Inferior parietal cortex (tissue), 1 donor: ENCODE measurements around the gene FLOT1.
"Not testable (repeated sequence)": the region's sequence is repeated elsewhere in the genome, so short reads cannot be mapped to it uniquely, and the experiment has no call there.

Experiments
- DNase-seq: peaks from one replicate; pipeline ENCODE4 v3.0.0-alpha.2; 2016; ENCODE audit errors: extremely low spot score

The FLOT1 gene

GRCh38 chr6:30767158-30767943 is 24.9 kb upstream of the FLOT1 start:
- no peak for DNase-seq

DNA sequence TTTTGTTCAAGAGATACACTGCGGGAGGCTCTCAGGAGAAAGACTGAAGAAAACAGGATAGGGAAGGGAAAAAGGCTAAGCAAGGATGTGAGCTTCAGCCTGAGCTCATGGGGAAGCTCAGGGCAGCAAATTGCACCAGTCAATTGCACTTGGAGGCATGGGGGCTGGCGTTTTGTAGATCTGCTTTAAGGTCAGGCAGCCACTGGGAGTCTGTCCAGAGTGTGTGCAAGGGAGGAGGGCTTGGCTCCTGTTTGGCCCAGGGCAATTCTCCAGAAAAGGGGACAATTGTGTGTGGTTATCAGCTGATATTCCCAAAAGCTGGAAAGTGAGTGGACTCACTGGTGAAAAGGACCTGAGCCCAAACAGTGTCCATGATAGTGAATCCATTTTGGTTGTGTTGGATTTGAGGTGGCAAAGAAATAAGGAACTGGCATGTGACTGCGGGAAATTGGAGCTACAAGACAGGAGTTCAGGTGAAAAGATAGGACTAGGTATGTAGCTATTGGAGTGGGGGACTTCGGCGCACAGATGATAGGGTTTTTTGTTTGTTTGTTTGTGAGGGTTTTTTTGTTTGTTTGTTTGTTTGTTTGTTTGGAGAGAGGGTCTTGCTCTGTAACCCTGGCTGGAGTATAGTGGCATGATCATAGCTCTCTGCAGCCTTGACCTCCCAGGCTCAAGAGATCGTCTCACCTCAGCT is 24.1 kb upstream of the FLOT1 start:
- DNase-seq: no peak

GRCh38 chr6:30765495-30765894 is 23.0 kb upstream of the FLOT1 start:
- DNase-seq: not testable (repeated sequence)

DNA sequence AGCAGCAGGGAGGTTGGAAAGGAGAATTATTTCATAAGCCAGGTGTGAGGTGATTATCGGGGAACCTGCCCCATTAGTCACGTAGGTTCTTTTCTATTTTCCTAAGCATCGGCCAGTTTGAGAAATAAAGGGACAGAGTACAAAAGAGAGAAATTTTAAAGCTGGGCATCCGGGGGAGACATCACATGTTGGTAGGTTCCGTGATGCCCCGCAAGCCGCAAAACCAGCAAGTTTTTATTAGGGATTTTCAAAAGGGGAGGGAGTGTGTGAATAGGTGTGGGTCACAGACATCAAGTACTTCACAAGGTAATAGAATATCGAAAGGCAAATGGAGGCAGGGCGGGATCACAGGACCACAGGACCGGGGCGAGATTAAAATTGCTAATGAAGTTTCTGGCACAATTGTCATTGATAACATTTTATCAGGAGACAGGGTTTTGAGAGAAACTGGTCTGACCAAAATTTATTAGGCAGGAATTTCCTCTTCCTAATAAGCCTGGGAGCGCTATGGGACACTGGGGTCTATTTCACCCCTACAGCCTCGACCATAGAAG is 22.1 kb upstream of the FLOT1 start:
- DNase-seq: not testable (repeated sequence)

- no peak for DNase-seq
Observed at GRCh38 chr6:30763618-30764489, 21.4 kb upstream of the FLOT1 start.

GRCh38 chr6:30763155-30763617 is 20.7 kb upstream of the FLOT1 start:
- no peak for DNase-seq

GRCh38 chr6:30761791-30762429 is 19.4 kb upstream of the FLOT1 start:
- no peak for DNase-seq

- no peak for DNase-seq
Observed at GRCh38 chr6:30760549-30760948, 18.1 kb upstream of the FLOT1 start.

DNA sequence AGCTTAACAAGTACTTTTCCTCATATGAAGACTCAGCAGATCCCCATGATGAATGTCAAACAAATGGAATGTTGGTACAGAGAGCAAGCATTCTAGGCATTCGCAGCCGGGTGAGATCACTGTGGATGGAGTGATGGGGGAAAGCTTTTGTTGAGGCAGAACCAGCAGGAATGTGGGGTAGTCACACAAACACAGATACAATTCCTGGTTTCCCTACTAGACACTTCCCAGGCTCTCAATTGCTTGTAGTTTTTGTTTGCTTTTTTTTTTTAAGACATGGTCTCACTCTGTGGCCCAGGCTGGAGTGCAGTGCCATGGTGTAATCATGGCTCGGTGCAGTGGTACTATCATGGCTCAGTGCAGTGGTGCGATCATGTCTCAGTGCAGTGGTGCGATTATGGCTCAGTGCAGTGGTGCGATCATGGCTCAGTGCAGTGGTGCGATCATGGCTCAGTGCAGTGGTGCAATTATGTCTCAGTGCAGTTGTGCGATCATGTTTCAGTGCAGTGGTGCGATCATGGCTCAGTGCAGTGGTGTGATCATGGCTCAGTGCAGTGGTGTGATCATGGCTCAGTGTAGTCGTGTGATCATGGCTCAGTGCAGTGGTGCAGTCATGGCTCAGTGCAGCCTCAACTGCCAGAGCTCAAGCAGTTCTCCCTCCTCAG is 17.2 kb upstream of the FLOT1 start:
- no peak for DNase-seq

GRCh38 chr6:30757261-30757904 is 14.9 kb upstream of the FLOT1 start:
- no peak for DNase-seq

GRCh38 chr6:30756405-30757003 is 14.0 kb upstream of the FLOT1 start:
- DNase-seq: not testable (repeated sequence)

GRCh38 chr6:30754631-30755030 is 12.1 kb upstream of the FLOT1 start:
- no peak for DNase-seq

DNA sequence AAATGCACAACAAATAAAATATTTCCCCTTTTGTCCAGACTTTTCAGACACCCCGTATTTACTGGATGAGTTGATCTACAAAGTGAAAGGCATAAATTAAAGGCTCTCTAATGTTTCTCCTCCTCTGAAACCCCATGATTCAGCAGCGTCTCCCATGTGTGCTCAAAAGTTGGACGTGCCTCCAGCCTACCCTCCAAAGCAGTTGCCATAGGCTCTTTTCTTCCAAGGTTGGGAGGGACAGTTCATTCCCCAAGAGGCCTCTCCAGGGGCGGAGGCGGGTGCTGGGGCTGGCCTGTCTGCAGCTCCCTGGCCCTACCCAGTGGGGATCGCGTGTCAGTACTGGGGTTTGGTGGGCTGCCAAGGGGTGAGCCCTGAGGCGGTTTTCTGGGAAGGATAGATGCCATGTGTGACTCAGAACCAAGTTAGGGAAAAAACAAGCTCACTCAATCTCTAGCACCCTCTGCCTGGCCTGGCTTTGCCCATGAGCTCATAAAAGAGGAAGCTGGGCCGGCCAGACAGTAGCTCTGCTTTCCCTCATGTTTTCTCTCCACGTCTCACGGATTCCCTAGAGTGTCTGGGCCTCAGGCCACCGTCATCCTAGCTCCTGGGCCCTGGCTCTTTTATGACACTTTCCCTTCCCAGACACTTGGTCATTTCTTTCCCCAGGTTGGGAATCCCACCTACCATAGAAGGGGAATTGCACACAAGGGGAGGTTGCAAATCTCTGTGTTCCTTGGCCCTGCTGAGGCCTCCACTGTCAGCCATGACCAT is 9.9 kb upstream of the FLOT1 start:
- DNase-seq: no peak

DNA sequence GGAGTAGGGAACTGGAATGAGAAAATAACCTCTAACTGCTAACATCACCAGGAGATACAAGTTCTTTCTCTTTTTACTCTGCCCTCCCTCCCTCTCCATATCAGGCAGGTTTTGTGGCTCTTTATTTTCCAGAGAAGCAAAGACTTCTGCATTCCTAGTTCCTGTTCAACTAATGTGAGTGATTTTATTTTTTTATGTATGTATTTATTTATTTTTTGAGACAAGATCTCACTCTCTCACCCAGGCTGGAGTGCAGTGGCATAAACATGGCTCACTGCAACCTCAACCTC is 7.8 kb upstream of the FLOT1 start:
- no peak for DNase-seq

DNA sequence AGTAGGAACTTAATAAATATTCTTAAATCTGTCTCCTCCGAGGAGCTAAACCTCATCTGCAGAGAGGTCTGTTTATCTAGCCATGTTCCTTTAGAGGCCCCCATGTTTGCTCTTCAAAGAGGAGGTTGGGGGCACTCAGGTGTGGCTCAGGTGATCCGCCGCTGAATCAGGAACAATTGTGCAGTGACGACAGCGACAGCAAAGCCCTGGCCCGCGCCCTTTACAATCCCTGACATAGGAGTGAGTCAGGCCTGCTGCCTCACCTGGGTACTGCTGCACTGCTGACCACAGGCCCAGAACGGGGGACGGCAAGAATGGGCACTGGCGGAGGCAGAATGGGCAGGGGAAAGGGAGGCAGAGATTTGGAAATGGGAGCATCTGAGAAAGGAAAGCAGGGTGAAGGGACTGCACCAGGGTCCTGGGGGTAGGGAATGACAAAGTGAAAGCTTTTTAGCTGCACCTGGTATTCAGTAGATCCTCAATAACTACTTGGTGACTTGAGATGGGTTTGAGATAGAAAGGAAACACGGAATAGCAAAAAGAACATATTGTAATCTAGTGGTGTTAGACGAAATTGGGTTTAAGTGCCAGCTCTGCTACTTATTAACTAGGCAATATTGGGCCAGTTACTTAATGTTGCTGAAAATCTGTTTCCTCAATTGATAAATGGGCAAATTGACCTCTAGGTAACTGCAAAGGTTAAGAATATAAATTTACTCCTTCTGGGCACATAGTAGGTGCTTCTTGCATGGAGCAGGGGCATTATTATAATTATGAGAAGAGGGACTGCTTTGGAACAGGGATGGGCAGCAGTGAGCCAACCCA is 7.3 kb upstream of the FLOT1 start:
- DNase-seq: no peak

DNA sequence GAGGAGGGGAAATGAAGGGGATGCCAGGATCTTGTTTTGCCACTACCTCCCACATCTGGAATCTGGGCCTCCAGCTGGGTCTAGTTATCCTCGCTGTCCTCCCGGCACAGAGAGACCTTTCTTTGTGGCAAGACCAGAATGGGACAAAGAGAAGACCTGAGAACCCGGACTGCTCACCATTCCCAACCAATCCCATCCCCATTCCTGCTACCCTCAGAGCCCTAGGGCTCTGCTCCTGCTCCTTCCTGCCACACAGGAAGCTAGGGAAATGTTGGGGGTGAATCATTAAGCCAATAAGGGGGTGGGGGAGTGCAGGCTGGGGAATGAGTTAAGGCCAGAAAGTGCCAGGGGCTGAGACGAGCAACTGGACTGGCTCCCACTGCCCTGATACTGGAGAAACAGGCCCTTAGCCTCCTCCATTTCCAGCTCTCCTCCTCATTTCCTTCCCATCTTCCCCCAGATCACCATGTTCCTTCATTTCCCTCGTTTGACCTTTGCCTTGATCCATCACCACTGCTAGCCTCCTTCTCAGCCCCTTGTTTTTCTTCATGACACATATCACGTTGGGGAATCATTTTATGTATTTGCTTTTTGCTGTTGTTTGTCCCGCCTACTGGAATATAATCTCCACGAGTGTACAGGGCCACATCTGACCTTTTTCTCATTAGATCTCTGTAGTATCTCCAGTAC is 6.5 kb upstream of the FLOT1 start:
- DNase-seq: no peak

DNA sequence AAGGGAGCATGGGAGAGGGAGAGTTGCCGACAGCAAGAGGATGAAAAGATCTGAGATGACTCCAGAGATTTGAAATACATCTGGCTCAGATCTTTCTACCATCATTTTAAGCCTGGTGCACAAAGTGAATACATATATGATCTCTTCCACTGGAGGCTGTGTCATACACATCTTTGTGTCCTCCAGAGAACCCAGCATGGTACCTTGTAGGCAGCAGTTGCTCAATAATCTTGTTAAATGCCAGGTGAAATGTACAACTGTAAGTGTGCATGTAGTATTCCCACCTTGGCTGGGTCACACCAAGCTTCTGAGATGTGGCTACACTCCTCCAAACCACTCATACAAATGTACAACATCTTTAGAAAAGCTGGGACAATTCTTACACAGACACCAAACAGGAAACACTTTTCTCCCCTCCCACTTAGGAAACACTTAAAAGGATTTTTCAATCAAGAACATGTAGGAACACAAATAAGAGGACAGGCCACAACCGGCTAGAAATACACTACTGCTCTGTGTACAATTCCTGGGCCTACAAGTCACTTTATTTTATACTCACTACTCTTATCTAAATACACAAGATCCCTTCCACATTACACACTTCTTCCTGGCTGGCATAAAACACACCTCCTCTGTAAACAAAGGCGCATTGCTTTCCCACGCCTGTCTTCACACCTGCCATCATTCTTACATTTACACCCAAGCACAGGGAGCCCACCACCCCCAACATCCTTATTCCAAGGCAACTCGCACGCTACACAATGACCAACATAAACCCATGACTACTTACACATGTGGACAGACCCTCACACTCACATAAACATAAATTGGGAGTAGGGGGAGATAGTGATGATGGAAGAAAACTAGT is 5.6 kb upstream of the FLOT1 start:
- DNase-seq: no peak
